NCI-H2171 treated with DMSO at 0.1 percent for 48 hours (cell line): ENCODE data around the gene RNF113B.

Experiments
- DNase-seq: peaks from one replicate; lab custom pipeline; 2025; lab: John Stamatoyannopoulos, UW

RNF113B gene

DNA sequence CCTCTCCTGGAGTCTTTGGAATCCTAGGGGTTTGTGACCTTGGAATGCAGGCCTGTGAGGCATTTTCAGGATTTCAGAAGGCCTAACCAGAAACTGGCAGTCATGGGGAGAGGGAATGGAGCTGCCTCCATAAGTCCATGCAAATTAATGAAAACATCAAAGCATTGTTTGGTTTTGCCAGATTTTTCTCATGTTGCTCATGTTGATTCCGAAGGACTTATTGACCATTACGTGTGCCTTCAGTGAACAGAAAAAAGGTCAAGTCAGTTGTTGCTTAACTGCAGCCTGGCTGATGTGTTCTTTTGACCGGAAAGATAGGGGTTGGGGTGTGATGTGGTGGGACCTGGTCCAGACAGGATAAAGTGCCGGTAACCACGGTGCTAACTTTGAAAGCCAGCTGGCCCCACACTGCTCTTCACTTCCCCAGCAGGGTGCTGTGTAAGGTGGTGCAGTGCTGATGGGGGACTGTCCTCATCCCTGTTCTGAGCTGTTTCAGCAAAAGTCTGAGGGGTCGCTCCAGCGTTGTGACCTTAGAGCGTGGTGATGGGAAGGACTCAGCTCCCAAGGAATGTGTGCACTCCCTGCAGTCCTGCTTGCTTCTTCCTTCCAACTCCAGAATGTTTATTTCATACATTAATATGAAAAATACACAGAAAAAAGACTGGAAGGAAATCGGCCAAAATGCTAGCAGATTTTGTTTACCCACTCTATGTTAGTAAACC lies 3.5 kb downstream of the RNF113B start:
- DNase-seq: no peak

DNA sequence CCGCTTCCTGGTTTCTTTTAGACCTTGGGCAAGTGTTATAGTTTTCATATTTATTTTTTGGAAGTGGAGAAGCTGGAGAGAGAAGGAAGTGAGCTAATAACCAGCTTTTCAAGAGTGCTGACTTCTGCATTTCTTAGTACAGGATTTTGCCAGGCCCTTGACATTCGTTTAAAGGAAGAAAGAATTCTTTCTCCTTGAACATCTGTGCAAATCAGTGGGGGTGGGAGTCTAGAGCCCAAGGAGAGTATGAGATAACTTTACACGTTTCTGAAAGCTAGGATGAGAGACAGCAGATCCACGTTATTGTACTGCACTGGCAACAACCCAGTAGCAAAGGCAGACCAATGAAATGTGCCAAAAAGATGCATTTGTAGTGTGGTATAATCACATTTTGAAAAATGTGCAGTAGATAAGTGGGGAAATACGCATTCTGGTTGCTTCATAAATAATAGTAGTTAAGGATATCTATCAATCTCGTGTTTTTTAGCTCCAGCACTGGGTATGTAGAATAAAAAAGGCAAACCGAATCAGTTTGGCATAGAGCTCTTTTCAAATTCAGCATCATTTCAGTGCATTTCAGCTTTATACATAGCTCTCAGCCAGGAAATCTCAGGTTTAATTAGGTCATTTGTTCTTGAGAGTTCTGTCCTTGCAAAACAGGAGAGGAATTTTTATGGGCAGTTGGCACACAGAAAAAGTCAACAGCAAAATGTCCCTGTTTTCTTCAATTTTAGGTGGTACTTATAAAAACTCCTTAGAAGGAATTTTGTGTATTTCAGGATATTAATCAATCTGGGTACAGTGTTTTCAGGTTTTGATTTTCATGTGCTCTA lies 4.3 kb downstream of the RNF113B start:
- no peak for DNase-seq

- DNase-seq: no peak
Measured at GRCh38 chr13:98171900-98172589, 5.0 kb downstream of the RNF113B start.

- DNase-seq: no peak
Measured at GRCh38 chr13:98169331-98169730, 7.7 kb downstream of the RNF113B start.

GRCh38 chr13:98162935-98163334 lies 14.1 kb downstream of the RNF113B start:
- no peak for DNase-seq

DNA sequence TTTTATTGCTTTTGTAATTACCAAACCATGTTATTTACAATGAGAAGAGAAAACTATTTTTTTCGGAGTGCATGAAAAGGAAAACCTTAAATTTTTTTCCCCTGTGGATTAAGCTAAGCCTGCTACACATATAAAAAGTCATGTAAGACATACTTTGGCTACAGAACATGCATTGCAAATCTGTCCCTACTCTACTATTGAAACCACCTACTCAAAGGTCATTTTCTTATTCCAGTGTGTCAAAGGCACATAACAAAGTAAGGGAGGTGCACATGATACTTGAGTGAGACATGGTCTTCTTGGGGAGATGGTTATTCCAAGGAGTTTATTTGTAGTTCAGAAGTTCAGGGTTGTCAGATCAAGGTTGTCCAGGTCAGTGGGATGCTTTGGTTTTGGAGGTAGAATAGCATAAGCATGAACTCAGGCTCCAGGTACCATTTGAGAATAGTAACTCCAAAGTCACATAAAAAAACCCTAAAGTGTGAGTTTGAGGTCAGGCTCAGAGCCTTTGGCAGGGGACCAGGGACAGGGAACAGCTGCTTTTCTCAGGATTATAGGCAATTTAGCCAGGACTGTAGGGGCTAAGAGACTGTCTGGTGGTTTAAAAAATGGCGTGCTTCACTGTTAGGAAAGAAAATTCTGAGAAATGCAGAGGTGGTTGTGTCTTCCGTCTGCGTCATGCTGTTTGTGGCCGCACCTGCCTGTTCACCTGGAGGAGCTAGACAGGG lies 18.7 kb downstream of the RNF113B start:
- DNase-seq: no peak

DNA sequence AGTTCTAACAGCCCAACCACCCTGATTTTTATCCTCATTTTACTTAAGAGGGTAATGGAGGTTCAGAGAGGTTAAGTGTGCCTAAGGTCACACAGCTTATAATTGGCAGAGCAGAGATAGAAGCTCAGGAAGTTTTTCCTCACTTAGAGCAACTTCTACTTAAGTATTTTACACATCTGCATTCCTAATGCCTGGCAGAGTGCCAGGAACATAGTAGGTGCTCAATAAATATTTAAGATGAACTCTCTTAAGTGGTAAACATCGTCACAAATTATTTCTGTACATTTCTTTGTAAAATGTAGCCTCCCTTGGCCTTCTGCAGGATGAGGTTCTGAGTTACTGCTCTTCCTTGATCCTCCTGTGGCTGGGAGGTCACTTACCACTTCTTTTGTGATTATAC lies 19.5 kb downstream of the RNF113B start:
- DNase-seq: no peak

- DNase-seq: peak; percentile 7
Measured at GRCh38 chr13:98157188-98157587, 19.9 kb downstream of the RNF113B start.

DNA sequence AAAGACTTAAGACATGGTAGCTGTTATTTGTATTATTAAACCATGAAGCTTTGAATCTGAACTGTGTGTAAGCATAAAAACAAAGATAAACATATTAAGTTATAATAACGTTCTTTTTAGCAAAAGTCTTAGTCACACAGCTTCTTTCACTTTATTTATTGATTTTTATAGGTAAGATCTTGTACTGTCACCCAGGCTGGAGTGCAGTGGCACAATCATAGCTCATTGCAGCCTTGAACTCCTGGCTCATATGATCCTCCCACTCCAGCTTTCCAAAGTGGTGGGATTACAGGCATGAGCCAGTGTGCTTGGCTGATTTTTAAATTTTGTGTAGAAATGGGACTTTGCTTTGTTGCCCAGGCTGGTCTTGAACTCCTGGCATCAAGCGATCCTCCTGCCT lies 20.8 kb downstream of the RNF113B start:
- DNase-seq: no peak

DNA sequence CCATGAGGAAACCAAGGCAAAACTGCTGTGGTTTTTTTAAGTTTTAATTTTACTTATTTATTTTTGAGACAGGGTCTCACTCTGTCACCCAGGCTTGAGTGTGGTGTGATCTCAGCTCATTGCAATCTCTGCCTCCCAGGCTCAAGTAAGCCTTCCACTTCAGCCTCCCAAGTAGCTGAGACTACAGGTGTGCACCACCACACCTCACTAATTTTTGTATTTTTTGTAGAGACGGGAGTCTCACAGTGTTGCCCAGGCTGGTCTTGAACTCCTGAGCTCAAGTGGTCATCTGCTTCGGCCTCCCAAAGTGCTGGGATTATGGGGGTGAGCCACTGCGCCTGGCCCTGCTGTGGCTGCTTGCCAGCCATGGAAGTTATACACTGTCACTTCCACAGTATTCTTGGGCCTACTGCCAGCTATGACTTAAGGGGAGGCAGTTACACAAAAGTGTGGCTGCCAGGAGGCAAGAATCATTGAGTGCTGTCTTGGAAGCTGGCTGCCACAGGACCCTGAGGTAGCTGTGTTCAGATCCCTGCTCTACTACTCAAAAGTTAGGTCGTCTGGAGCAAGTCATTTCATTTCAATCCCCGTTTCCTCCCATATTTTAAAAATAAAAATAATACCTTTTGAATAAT lies 21.5 kb downstream of the RNF113B start:
- no peak for DNase-seq

DNA sequence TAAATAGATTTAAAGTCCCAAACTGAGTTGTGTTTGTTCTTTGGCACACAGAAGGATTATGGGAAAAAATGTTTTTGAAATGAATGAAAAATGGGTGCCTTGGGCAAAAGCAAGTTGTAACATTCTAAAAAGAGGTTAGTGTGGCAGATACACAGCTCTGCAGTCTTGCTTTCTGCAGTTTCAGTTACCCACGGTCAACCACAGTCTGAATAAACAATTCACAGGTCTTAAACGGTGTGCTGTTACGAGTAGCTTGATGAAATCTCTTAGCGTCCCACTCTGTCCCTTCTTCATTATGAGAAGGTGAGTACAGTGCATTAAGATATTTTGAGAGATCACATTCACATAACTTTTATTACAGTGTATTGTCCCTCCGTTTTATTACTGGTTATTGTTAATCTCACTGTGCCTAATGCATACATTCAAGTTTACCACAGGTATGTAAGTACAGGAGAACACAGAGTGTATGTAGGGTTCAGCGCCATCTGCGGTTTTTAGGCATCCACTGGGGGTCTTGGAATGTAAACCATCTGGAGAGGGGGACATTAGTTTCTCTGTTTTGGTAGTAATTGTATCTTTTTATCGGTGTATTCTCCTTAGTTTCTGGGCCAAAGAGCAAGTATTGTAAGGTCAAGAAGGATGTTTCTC lies 26.1 kb downstream of the RNF113B start:
- no peak for DNase-seq

DNA sequence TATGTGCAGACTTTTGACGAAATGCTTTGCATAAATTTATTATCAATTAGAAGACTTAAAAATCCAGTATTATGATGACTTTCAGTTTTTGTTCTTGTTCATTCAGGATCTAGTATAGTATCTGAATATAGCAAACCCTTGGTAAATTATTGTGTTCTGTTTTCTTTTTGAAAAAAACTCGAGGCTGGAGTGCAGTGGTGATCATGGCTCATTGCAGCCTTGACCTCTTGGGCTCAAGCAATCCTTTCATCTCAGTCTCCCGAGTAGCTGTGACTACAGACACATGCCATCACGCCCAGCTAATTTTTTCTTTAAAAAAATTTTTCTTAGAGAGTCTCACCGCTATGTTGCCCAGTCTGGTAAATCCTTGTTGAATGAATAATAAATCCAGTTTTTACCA lies 29.5 kb downstream of the RNF113B start:
- DNase-seq: no peak

DNA sequence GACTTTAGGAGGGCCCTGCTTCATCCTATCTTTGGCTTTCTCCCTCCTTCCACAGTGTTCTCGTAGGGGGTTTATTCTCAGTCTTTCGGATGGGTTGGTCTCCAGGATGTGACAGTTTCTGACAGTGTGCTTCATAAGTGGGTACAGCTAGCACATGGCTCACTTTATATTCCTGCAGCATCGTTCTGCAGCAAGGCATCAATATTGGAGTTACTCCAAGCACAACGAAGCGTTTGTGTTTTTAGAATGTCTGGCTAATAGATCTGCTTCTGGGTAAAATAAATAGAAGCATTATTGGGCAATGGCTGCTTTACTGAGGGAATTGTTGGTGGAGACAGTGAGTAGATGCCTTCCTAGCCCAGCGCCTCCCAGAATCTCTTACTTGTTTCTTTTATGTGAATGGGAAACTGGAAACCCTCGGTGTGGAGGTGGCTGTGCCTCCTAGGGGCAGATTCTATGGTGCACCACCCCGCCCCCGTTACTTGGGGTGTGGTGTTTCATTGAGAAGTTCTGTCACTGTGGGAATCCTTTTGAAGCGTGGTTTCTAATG lies 32.2 kb downstream of the RNF113B start:
- DNase-seq: peak; percentile 19

DNA sequence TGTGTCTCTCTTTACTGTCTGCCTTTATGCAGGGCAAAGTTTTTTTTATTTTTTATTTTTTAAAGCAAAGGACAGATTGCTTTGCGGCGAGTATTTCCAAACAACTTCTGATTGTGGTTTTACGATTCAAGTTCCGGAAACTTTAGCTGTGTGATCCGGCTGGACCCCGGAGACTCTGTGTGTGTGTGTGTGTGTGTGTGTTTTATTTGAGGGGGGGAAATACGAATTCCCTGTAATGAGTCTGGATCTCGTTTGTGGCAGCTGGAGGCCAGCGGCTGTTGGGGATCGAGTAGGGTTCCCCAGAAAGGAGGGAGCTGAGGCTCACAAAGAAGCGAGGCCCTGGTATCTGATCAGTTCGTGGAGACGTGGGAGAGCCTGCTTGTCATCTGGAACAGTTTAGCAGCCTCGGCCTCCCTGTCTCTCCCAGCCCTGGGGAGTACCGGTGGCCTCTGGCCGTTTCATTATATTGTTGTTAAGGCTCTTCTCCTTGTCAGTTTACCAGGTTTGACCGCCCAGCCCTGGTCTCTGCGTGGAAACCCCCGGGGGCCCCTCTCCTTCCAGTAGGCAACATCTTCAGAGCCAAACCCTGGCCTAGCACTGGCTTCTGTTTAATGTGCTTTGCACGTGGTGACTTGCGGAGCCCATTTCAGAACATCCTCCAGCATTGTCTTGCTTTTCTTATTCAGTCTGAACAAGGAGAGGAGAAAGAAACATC lies 32.9 kb downstream of the RNF113B start:
- DNase-seq: peak; percentile 21

DNA sequence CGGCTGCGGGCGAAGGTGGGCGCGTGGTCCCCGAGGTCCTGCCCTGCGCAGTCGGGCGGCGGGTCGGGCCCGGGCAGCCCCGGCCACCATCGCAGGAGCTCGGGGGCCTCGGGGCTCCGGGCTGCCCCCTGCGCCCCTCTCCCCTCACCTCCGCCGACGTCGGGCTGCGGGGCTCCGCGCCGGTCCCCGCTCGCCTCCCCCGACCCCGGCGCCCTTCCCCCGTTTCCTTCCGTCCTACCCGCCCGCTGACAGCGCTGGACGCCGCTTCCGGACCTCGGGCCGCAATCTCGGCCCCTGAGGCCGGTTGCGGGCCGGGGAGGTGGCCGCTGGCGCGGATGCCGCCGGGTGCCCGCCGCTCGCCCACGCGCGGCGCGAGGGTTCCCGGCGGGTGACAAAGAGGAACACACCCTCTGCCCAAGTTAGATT lies 33.5 kb downstream of the RNF113B start:
- DNase-seq: no peak

DNA sequence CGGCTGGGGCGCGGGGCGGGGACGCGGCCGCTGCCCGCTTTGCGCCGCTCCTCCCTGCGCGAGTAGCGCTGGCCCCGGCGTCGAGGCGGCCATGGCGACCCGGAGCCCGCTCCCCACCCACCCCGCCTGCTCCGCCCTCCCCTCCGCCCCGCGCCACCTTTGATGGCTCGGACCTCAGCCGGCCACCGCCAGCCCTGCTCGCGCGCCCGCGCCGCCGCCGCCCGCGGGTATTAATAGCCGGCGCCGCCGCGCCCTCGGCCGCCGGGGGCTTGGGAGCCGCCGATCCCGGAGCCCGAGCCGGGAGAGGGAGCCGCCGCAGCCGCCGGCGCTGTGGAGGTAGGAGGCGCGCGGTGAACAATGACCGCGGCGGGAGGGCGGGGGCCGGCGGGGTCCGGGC lies 33.9 kb downstream of the RNF113B start:
- DNase-seq: no peak

DNA sequence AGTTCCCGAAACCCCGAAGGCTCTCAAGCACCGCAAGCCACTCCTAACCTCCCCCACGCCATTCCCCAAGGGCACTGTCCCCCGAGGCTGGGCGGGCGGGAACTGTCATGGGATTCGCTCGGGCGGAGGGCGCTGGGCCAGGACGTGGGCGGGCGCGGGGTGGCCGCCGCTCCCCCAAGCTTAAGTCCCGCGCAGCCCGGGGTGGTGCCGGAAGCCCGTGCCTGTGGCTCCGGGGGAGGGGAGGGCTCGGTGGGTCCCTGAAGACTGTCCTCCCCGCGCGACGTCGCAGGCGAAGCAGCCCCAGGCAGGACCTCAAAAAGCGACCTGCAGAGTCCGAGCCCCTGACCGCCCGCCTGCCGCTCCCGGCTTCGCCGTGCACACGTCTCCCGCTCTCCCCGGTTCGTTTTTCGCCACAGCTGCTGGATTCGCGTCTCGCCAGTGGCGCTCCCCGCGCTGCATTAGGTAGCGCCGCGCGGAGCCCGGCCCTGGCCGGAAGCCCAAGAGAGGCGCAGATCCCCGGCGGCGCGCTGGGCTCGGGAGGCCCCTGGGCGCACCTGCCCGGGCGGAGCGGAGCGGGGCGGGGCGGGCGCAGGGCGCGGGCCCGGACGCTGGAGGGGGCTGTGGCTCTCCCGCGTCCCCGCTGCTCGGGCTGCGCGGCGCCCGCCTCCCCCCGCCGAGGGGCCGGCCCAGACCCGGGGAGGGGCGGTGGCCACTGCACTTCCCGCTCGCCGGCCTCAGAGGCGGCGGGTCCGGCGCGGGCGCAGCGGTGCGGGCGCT lies 34.5 kb downstream of the RNF113B start, which contains the start of gene FARP1:
Gene FARP1 (plus strand): TSS at position 715 of the 777 bp plus-strand sequence. CDS start 70,149 bp downstream, outside the sequence.
- peak; percentile 68 for DNase-seq

GRCh38 chr13:98141509-98142379 lies 35.3 kb downstream of the RNF113B start:
- no peak for DNase-seq
